Activated CD4-positive, alpha-beta memory T cell treated with anti-CD3 and anti-CD28 coated beads for 36 hours (primary cell): Measurements from ENCODE around the gene ENG. TPM values are rescaled to one million over a fixed set of nuclear protein-coding genes. Genes with fewer than 3 reads are reported as not detected.

Source experiments
- CTCF ChIA-PET: fragments of 350-600 bp; sonication (Branson Sonifier 250); formaldehyde crosslinking; loops from one replicate; lab custom pipeline; 2021; ENCODE audit warnings: antibody characterized with exemption, inconsistent platforms; lab: Charles Lee
- POLR2A ChIA-PET: fragments of 350-600 bp; sonication (Branson Sonifier 250); formaldehyde crosslinking; loops from one replicate; lab custom pipeline; 2021; ENCODE audit warnings: antibody characterized with exemption; lab: Charles Lee
- DNase-seq: peaks from one replicate; pipeline ENCODE4 v3.0.0-alpha.2; 2020
- H3K27ac Mint-ChIP-seq: one replicate; pipeline ENCODE4 v1.8.0; 2021; ENCODE audit warnings: mixed read lengths
- H3K27me3 Mint-ChIP-seq: one replicate; pipeline ENCODE4 v1.8.0; 2021; ENCODE audit warnings: mixed read lengths
- H3K36me3 Mint-ChIP-seq: one replicate; pipeline ENCODE4 v1.8.0; 2021; ENCODE audit warnings: mixed read lengths
- H3K4me1 Mint-ChIP-seq: one replicate; pipeline ENCODE4 v1.8.0; 2021; ENCODE audit warnings: low read depth, mixed read lengths
- H3K4me3 Mint-ChIP-seq: one replicate; pipeline ENCODE4 v1.8.0; 2021; ENCODE audit warnings: mild to moderate bottlenecking, mixed read lengths
- H3K9me3 Mint-ChIP-seq: one replicate; pipeline ENCODE4 v1.8.0; 2021; ENCODE audit warnings: mixed read lengths
- intact Hi-C: fragments of 100-400 bp; cut with micrococcal nuclease; formaldehyde crosslinking; loops from one replicate; pipeline ENCODE4 v1.15.1; 2023
- total RNA-seq, 2 experiments: library from RNA; stranded (reverse); gene quantifications; one replicate each; pipeline ENCODE4 v1.2.3, GENCODE V29; 2021

Gene ENG
- total RNA-seq, 2 experiments from 2014 or later, result 12.0 to 12.2 TPM

- CTCF ChIA-PET, result interaction anchor here (0.8 to 1.8 kb wide), 3 partner anchors 9 to 77 kb away, joined by 3 to 11 read pairs (median 4); no protein-coding TSS in a partner anchor
- POLR2A ChIA-PET, result interaction anchor here (0.7 to 2.2 kb wide), 4 partner anchors 8 to 55 kb away, joined by 3 to 11 read pairs (median 6); partner anchors contain the start of genes FPGS and SH2D3C
- no peaks in the 10 kb centered on the region for H3K27me3 Mint-ChIP-seq
- no peak for DNase-seq
- H3K9me3 Mint-ChIP-seq, result no peaks in the 10 kb centered on the region
- peaks cover 45% of the 10 kb centered on the region for H3K4me1 Mint-ChIP-seq
- H3K4me3 Mint-ChIP-seq, result no peak overlapping the region
- H3K36me3 Mint-ChIP-seq, result peaks cover 37% of the 10 kb centered on the region
- intact Hi-C loops, result no loop called here
- no peak overlapping the region for H3K27ac Mint-ChIP-seq
Measured at GRCh38 chr9:127792417-127793031, 61.9 kb downstream of the ENG start.

DNA sequence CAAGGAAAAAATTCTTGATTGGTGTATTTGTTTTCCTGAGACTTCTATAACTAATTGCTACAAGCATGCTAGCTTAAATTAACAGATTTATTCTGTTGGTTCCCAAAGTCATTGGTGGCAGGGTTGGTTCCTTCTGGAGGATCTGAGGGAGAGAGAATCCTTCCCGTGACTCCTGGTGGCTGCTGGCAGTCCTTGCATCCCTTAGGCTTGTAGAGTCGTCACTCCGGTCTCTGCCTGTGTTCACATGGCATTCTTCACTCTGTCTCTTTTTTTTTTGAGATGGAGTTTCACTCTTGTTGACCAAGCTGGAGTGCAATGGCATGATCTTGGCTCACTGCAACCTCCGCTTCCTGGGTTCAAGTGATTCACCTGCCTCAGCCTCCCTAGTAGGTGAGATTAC lies 63.4 kb downstream of the ENG start:
- no peaks in the 10 kb centered on the region for H3K27me3 Mint-ChIP-seq
- no peak overlapping the region for H3K4me3 Mint-ChIP-seq
- H3K27ac Mint-ChIP-seq, result peak overlapping the region; percentile 13
- ChIA-PET CTCF (interaction anchor here (1.3 to 1.4 kb wide), 2 partner anchors 56 to 79 kb away, joined by 5 to 6 read pairs; partner anchors contain the start of gene TOR2A), POLR2A (interaction anchor here (2.2 kb wide), 1 partner anchor 12 kb away, joined by 7 read pairs; the partner anchor contains the start of gene SH2D3C)
- H3K9me3 Mint-ChIP-seq, result no peaks in the 10 kb centered on the region
- no peak for DNase-seq
- H3K36me3 Mint-ChIP-seq, result peaks cover 49% of the 10 kb centered on the region
- intact Hi-C loops, result no loop called here
- H3K4me1 Mint-ChIP-seq, result peaks cover 43% of the 10 kb centered on the region

DNA sequence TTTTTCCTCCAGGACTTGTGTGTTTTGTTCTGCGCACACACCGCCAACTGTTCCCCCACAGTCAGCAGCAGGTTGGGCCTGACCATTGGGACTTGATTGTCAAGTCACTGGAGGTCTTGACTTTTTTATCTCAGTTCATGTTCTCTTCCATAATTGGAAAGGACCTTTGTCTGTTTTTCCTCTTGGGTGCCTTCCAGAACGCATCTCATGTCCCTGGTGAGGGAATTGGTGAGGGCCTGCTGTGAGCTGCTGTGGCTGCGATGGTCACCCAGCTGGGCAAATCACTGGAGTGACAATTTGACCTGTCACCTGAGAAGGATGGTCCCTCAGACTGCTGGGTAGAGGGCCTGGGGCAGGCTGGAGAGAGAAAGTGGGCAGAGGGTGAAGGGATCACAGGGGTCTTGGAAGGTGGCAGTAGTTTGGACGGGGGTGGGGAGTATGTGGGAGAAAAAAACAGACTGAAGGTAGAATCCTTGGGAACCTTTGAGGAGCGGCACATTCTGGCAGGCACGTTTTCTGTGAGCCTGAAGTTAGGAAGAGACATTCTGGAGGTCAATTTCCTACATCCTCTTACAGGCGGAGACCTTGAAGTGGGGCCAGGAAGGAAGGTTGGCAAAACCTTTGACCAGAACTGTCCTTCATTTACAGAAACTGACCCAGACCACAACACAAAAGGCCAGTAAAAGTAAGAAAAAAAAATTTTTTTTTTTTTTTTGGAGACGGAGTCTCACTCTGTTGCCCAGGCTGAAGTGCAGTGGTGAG lies 64.2 kb downstream of the ENG start:
- intact Hi-C loops, result no loop called here
- peak overlapping the region; percentile 70 for H3K27ac Mint-ChIP-seq
- ChIA-PET POLR2A (interaction anchor here (3.6 kb wide), 1 partner anchor 11 kb away, joined by 23 read pairs; the partner anchor contains the start of gene SH2D3C), CTCF (interaction anchor here (1.3 to 1.4 kb wide), 2 partner anchors 55 to 80 kb away, joined by 5 to 6 read pairs; partner anchors contain the start of gene TOR2A)
- no peak for DNase-seq
- H3K9me3 Mint-ChIP-seq, result no peaks in the 10 kb centered on the region
- H3K4me3 Mint-ChIP-seq, result no peak overlapping the region
- no peaks in the 10 kb centered on the region for H3K27me3 Mint-ChIP-seq
- peaks cover 39% of the 10 kb centered on the region for H3K4me1 Mint-ChIP-seq
- peaks cover 49% of the 10 kb centered on the region for H3K36me3 Mint-ChIP-seq

DNA sequence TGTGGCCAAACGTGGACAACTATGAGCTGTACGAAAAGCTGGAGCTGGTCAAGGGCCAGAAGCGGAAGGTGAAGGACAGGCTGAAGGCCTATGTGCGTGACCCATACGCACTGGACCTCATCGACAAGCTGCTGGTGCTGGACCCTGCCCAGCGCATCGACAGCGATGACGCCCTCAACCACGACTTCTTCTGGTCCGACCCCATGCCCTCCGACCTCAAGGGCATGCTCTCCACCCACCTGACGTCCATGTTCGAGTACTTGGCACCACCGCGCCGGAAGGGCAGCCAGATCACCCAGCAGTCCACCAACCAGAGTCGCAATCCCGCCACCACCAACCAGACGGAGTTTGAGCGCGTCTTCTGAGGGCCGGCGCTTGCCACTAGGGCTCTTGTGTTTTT lies 65.3 kb downstream of the ENG start:
- Mint-ChIP-seq H3K27ac (peak overlapping the region; percentile 78), H3K27me3 (no peaks in the 10 kb centered on the region), H3K9me3 (no peaks in the 10 kb centered on the region), H3K36me3 (peaks cover 49% of the 10 kb centered on the region), H3K4me1 (peaks cover 45% of the 10 kb centered on the region), H3K4me3 (no peak overlapping the region)
- no peak for DNase-seq
- intact Hi-C loops, result loop anchor here (5.0 kb wide), 3 partner anchors 183 to 338 kb away; partner anchors contain the start of gene PTGES2
- ChIA-PET CTCF (interaction anchor here (1.4 to 2.6 kb wide), 2 partner anchors 54 to 80 kb away, joined by 6 to 15 read pairs; partner anchors contain the start of gene TOR2A), POLR2A (interaction anchor here (1.4 to 3.6 kb wide), 2 partner anchors 8 to 10 kb away, joined by 3 to 23 read pairs; partner anchors contain the start of gene SH2D3C)

GRCh38 chr9:127788337-127789011 lies 66.0 kb downstream of the ENG start:
- no peaks in the 10 kb centered on the region for H3K27me3 Mint-ChIP-seq
- ChIA-PET POLR2A (interaction anchor here (1.4 to 3.6 kb wide), 2 partner anchors 9 to 10 kb away, joined by 3 to 23 read pairs; partner anchors contain the start of gene SH2D3C), CTCF (interaction anchor here (0.8 to 2.6 kb wide), 5 partner anchors 9 to 133 kb away, joined by 3 to 15 read pairs (median 6); partner anchors contain the start of genes SH2D3C and TOR2A)
- H3K9me3 Mint-ChIP-seq, result no peaks in the 10 kb centered on the region
- peaks cover 49% of the 10 kb centered on the region for H3K36me3 Mint-ChIP-seq
- peak; percentile 89 for DNase-seq
- H3K4me1 Mint-ChIP-seq, result peaks cover 52% of the 10 kb centered on the region
- intact Hi-C loops, result loop anchor here (1.0 to 5.0 kb wide), 4 partner anchors 77 to 339 kb away; partner anchors contain the start of gene PTGES2
- peak overlapping the region; percentile 41 for H3K4me3 Mint-ChIP-seq
- peak overlapping the region; percentile 78 for H3K27ac Mint-ChIP-seq

- peak overlapping the region; percentile 95 for H3K4me3 Mint-ChIP-seq
- peaks cover 67% of the 10 kb centered on the region for H3K4me1 Mint-ChIP-seq
- H3K27me3 Mint-ChIP-seq, result no peaks in the 10 kb centered on the region
- intact Hi-C loops, result loop anchor here (1.0 to 5.0 kb wide), 5 partner anchors 16 to 341 kb away; partner anchors contain the start of genes FPGS and PTGES2
- peaks cover 46% of the 10 kb centered on the region for H3K36me3 Mint-ChIP-seq
- DNase-seq, result no peak
- H3K9me3 Mint-ChIP-seq, result no peaks in the 10 kb centered on the region
- ChIA-PET CTCF (interaction anchor here (1.0 to 6.6 kb wide), 6 partner anchors 10 to 135 kb away, joined by 3 to 131 read pairs (median 14); partner anchors contain the start of gene TOR2A), POLR2A (interaction anchor here (1.0 to 3.6 kb wide), 4 partner anchors 8 to 52 kb away, joined by 3 to 23 read pairs (median 6); partner anchors contain the start of genes SH2D3C and TOR2A)
- H3K27ac Mint-ChIP-seq, result peak overlapping the region; percentile 80
Measured at GRCh38 chr9:127786773-127787104, 67.7 kb downstream of the ENG start.

- ChIA-PET POLR2A (interaction anchor here (0.7 to 3.6 kb wide), 13 partner anchors 7 to 179 kb away, joined by 3 to 23 read pairs (median 7); partner anchors contain the start of genes FPGS, SH2D3C, ST6GALNAC4 and TOR2A), CTCF (interaction anchor here (0.7 to 6.6 kb wide), 13 partner anchors 11 to 308 kb away, joined by 3 to 131 read pairs (median 3); partner anchors contain the start of genes FPGS and TOR2A)
- H3K9me3 Mint-ChIP-seq, result no peaks in the 10 kb centered on the region
- peak within 1 kb of the TSS; percentile 96 for H3K27ac Mint-ChIP-seq
- no peaks in the 10 kb centered on the region for H3K27me3 Mint-ChIP-seq
- H3K4me3 Mint-ChIP-seq, result peak within 1 kb of the TSS; percentile 95
- intact Hi-C loops, result loop anchor here (1.0 to 5.0 kb wide), 7 partner anchors 15 to 341 kb away; partner anchors contain the start of genes FPGS, PTGES2 and TOR2A
- H3K4me1 Mint-ChIP-seq, result peaks cover 73% of the 10 kb centered on the region
- peak; percentile 96 for DNase-seq
- peaks cover 43% of the 10 kb centered on the region for H3K36me3 Mint-ChIP-seq
Measured at GRCh38 chr9:127785933-127786772, 68.3 kb downstream of the ENG start, which contains the start of gene CDK9. CDK9 (plus strand) TSS chr9:127786034; CDS start chr9:127786149, 115 bp downstream.

DNA sequence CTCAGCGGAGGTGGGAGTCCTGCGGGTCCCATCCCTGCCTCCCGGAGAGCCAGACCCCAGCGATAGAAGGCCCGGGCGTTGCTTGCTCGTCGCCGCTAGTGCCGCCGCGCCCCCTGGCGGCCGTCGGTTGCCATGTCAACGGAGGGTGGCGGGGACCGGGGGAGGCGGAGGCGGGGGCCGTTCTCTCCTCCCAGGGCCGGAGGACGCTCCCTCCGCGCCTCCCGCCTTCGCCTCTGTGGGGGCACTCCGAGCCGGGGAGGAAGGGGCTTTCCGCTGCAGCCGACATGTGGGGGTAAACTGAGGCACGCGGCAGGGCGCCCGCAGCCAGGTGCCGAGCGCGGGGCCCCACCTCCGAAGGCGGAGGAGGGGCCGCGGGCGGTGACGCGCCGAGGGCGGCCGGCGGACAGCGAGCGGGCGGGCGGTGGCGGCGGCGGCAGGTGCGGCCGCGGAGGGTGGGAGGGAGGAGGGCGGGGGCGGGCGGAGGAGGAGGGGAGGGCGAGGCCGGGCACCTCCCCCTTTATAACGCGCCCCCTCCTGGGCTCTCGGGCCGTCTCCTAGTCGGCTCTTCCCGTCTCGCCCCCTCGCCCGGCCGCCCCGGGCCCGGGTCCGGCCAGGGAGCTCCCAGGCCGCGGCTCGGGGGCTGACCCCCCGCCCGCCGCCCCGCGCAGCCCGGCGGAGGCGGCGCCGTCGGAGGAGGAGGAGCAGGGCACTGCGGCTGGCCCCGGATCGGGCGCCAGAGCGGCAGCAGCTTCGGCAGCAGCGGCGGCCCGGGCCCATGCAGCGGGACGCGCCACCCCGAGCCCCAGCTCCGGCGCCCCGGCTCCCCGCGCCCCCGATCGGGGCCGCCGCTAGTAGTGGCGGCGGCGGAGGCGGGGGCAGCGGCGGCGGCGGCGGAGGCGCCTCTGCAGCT lies 69.2 kb downstream of the ENG start:
- peaks cover 37% of the 10 kb centered on the region for H3K36me3 Mint-ChIP-seq
- no peaks in the 10 kb centered on the region for H3K9me3 Mint-ChIP-seq
- H3K4me3 Mint-ChIP-seq, result peak overlapping the region; percentile 77
- H3K27me3 Mint-ChIP-seq, result no peaks in the 10 kb centered on the region
- intact Hi-C loops, result loop anchor here (1.0 to 5.0 kb wide), 5 partner anchors 14 to 342 kb away; partner anchors contain the start of genes PTGES2 and TOR2A
- DNase-seq, result peak; percentile 93
- ChIA-PET CTCF (interaction anchor here (0.7 to 6.6 kb wide), 13 partner anchors 10 to 309 kb away, joined by 3 to 131 read pairs (median 3); partner anchors contain the start of genes FPGS and TOR2A), POLR2A (interaction anchor here (0.7 to 2.2 kb wide), 11 partner anchors 10 to 178 kb away, joined by 3 to 14 read pairs (median 7); partner anchors contain the start of genes FPGS, ST6GALNAC4 and TOR2A)
- peaks cover 76% of the 10 kb centered on the region for H3K4me1 Mint-ChIP-seq
- peak overlapping the region; percentile 96 for H3K27ac Mint-ChIP-seq
